ENCODE results near the gene WRNIP1.

GRCh38 chr6:2733736-2734480, 31.3 kb upstream of the WRNIP1 start:
- TF ChIP-seq, protein P1, sequence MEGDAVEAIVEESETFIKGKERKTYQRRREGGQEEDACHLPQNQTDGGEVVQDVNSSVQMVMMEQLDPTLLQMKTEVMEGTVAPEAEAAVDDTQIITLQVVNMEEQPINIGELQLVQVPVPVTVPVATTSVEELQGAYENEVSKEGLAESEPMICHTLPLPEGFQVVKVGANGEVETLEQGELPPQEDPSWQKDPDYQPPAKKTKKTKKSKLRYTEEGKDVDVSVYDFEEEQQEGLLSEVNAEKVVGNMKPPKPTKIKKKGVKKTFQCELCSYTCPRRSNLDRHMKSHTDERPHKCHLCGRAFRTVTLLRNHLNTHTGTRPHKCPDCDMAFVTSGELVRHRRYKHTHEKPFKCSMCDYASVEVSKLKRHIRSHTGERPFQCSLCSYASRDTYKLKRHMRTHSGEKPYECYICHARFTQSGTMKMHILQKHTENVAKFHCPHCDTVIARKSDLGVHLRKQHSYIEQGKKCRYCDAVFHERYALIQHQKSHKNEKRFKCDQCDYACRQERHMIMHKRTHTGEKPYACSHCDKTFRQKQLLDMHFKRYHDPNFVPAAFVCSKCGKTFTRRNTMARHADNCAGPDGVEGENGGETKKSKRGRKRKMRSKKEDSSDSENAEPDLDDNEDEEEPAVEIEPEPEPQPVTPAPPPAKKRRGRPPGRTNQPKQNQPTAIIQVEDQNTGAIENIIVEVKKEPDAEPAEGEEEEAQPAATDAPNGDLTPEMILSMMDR (IDR thresholded peaks at IDR 0.05; ENCODE audit: insufficient read depth, low read length, poor library complexity, severe bottlenecking): no peak
- no peak for TF ChIP-seq EZH2phosphoT487 (conservative IDR thresholded peaks at IDR 0.05; ENCODE audit: low read length)
